NCI-H526 treated with DMSO at 0.1 percent for 48 hours (cell line): ENCODE data around the gene STX1A.
"Not testable (repeated sequence)": the region's sequence is repeated elsewhere in the genome, so short reads cannot be mapped to it uniquely, and the experiment has no call there.

Experiments
- DNase-seq: peaks from one replicate; lab custom pipeline; 2025; lab: John Stamatoyannopoulos, UW

The STX1A gene

GRCh38 chr7:73735528-73735905 lies 16.0 kb upstream of the STX1A start:
- no peak for DNase-seq

GRCh38 chr7:73734619-73735527 lies 15.4 kb upstream of the STX1A start:
- DNase-seq: peak; percentile 56

DNA sequence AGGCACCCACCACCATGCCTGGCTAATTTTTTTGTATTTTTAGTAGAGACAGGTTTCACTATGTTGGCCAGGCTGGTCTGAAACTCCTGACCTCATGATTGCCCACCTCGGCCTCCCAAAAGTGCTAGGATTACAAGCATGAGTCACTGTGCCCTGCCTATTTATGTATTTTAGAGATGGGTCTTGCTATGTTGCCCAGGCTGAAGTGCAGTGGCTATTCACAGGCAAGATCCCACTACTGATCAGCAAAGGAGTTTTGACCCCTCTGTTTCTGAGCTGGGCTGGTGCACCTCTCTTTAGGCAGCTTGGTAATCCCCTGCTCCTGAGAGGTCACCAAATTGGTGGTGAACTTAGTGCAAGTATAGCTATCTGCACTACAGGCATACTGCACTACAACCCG lies 12.9 kb upstream of the STX1A start:
- no peak for DNase-seq

DNA sequence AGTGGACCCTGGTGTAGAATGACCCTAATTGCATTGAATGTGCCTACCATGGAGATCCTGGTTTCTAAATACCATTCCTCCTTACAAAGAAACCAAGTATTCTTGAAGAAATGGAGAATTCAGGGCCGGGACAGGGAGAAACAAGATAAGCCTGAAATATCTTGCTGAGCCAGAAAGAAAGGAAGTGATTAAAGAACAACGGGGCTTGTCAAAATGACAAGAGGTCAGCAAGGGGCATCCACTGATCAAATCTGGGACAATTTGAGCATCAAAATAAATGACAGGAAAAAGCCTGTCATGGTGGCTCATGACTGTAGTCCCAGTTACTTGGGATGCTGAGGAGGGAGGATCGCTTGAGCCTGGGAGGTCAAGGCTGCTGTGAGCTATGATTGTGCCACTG lies 11.0 kb upstream of the STX1A start:
- DNase-seq: no peak

- no peak for DNase-seq
Measured at GRCh38 chr7:73728551-73728950, 9.1 kb upstream of the STX1A start.

DNA sequence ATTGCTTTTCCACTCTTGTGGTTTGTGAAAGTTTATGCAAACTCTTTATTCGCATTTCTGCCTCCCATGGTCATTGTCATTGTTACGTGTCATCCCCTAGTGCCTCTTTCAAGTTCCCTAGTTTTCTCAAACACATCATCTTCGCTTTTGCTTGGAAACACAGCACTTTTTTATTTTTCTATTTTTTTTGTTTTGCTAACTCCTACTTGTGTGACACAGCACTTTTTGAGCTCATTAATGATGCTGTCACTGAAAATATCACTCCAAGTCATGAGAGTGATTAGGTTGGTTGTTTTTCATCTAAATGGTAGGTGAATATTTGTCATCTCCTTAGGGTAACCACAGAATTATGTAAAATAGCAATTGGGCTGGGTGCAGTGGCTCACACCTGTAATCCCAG lies 8.5 kb upstream of the STX1A start:
- DNase-seq: no peak

DNA sequence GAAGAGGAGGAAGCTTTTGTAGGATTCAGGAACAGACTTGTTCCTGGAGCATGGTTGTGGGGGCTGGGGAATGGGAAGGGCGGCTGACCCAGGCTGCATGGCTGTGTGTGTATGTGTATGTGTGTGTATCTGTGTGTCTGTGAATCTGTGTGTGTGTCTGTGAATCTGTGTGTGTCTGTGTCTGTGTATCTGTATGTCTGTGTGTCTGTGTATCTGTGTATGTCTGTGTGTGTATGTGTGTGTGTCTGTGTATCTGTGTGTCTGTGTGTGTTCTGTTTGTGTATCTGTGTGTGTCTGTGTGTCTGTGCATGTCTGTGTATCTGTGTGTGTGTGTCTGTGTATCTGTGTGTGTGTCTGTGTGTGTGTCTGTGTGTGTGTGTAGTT lies 6.6 kb upstream of the STX1A start:
- DNase-seq: no peak

DNA sequence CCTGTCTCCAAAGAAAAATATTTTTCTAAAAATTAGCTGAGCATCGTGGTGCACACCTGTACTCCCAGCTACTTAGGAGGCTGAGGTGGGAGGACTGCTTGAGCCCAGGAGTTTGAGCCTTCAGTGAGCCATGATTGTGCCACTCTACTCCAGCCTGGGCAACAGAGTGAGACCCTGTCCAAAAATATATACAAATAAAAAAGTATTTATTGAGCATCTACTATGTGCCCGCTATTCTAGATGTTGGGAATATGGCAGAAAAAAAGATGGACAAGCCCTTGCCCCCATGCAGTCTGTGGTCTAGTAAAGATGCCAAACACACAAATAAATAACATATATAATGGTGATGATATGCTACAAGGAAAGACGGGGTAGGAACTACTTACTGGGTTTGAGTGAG lies 4.3 kb upstream of the STX1A start:
- no peak for DNase-seq

- DNase-seq: no peak
Measured at GRCh38 chr7:73722785-73723184, 3.3 kb upstream of the STX1A start.

- not testable (repeated sequence) for DNase-seq
Measured at GRCh38 chr7:73722182-73722581, 2.7 kb upstream of the STX1A start.

DNA sequence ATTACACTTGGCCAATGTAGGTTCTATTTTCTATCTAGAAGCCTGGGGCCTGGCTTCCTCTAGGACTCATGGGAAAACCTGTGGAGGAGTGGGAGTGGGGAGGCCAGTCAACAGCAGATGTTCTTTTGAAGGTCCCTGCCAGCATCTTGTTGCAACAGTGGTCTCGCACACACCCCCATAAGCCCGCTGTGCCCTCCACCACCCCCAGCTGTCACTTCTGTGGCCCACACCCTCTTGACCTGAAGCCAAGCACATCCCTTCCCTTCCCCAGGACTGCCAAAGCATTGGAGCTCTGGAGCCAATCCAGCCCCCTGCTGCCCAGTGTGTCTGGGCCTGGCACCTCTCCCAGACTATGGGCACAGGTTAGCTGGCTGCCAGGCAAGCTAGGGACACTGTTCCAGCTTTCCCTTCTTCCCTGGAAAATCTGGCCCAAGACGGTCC lies 1.9 kb upstream of the STX1A start:
- DNase-seq: no peak

- DNase-seq: not testable (repeated sequence)
Measured at GRCh38 chr7:73720443-73720842, 974 bp upstream of the STX1A start.

GRCh38 chr7:73719806-73720169 lies 319 bp upstream of the STX1A start:
- no peak for DNase-seq

- no peak for DNase-seq
Measured at GRCh38 chr7:73718438-73718881, 1.0 kb downstream of the STX1A start.

DNA sequence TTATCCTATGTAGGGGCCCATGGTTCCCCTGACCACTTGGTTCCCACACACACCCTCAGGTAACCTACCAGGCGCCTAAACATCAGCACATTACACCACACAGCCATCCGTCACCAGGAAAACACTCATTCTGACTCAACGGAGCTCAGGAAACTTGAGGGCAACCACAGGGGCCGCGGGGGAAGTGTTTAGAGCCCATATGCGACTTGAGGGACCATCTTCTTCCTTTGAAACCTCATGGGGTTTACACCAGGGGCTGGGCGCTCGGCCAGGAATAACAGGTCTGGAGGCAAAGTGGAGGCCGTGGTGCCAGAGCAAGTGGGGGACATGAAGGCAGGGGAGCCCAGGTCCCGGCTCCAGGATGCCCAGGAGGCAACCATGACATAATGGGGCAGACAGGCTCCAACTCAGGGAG lies 1.5 kb downstream of the STX1A start:
- DNase-seq: no peak

DNA sequence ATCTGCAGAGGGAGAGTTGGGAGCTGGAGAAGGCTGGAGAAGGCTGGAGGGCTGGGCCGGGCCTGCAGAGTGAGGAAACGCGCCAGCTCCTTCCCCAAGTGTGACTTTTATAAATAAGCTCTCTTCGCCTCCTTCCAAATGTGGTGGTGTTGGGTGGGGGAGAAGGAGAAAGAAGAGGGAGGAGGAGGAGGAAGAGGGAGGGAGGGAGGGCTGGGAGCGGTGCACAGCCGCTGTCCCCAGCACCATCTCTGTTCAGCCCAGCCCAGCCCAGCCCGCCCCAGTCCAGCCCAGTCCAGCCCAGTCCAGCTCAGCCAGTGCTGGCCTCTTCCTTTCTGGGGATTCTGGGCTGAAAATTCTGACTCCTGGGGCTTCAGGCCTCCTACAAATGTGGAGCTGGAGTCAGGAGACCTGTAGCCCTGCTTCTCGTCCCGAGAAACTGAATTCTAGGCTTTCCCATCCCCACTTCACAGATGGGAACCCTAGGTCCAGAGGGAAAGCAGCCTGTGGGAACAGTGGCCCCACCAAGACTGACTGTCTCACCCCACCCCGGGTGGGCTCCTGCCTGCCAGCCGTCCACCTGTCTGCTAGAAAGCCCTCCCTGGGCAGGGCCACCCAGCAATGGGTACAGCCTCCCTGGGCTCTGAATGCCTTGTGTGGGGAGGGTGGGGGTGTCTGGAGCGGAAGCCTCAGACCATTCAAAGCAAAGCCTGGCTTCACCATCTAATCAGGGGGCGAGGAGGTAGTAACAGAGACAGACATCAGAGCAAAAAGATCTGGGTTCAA lies 2.3 kb downstream of the STX1A start:
- DNase-seq: no peak

DNA sequence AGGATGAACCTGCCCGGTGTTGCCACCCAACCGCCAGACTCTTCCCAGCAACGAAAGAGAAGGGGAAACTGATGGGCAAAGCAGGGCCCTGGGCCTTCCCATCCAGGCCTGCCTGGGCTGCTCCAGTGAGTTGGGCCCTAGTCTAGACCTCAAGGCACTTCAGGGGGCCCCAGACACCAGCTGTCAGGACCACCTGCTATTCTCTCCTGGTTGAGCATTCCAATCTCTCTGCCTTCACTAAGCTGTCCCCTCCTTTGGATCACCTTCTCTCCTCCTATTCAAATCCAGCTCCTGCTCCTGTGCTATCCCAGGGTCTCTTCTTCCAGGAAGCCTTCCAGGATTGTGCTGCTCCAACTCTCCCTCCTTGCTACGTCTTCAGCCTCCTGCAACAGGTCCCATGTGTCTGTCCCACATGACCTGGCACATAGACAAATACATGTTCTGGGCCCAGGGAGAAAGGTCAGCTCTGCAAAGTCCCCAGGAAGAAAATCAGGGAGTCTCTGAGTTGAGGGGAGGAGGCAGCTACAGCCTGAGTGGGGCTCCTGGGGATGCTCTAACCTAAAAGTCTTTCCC lies 3.1 kb downstream of the STX1A start:
- DNase-seq: no peak

DNA sequence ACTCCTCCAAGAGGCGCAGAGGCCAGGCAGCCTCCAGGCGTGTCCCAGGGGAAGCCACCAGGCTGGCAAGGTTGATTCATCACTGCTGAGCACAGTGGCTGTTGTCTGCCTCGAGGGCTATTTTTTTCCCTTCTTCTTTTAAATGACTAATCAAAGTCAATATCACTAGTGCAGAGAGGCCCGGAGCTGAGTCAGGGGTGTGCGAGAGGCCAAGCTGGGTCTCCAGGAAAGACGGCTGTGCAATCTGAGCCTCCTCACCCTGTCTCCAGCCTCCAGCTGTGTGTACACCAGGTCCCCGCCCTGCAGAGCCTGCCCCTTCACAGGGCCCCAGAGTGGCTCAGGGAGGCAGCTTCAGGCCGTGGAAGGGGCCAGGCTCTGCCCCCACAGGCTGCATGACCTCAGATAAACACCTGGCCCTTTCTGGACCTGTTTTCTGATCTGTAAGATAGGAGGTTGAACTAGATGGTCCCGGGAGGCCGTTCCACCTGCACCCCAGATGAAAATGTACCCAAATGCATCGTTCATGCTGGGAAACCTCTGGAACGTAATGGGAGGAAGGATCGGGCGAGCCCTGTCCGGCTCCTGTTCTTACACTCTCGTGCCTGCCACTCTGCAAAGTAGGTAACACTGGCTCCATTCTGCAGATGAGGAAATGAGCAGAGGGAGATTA lies 3.7 kb downstream of the STX1A start:
- DNase-seq: no peak

DNA sequence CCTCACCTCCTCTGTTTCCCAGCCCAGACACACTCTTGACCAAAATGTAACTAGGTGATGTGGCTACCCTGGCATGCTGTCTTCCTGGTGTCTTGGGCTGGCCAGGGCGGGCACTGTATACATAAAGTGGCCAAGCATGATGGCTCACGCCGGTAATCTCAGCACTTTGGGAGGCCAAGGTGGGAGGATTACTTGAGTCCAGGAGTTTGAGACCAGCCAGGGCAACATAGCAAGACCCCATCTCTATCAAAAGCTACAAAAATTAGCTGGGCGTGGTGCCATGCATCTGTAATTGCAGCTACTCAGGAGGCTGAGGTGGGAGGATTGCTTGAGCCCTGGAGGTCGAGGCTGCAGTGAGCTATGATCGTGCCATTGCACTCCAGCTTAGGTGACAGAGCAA lies 6.2 kb downstream of the STX1A start:
- not testable (repeated sequence) for DNase-seq

GRCh38 chr7:73712773-73713172 lies 6.7 kb downstream of the STX1A start:
- DNase-seq: no peak

DNA sequence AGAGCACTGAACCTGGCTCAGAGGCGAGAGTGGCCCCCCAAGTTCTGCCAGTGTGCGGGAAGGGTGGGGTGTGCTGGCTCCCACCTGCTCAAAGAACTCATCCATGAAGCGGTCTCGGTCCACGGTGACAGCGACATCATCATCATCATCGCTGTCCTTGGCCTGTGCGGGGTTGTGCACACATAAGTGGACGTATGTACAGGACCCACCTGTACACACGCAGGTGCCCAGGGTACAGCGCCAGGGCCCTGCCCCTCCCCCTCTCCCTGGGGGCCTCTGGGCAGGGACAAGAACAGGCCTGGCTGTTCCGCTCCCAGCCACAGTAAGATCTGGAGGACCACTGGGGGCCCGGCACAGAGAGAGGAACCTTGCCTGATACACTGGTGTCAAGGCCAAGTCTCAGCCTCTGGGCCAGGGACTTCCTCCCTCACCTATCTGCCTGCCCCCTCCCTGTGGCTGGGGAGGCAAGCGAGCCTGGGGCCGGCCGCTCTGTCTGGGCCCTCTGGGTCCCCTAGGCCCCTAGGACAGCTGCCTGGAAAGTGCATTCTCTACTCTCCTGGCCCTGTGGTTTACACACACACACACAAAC lies 10.4 kb downstream of the STX1A start:
- no peak for DNase-seq

- DNase-seq: no peak
Measured at GRCh38 chr7:73707045-73707631, 12.3 kb downstream of the STX1A start.
